ENCODE data around the gene CCDC192.

- TF ChIP-seq POLR2A (IDR thresholded peaks at IDR 0.05; ENCODE audit: low read depth, low read length) (no peak), POLR2AphosphoS5 (IDR thresholded peaks at IDR 0.05; ENCODE audit: low read depth, low read length) (no peak), TAF1 (IDR thresholded peaks at IDR 0.05; ENCODE audit: low read depth, low read length) (no peak), SPI1 (IDR thresholded peaks at IDR 0.05; ENCODE audit: low read depth, low read length) (no peak)
Observed at GRCh38 chr5:127685662-127686061, 17.5 kb upstream of the CCDC192 start.
